GM19099 (cell line): Measurements from ENCODE around the gene JMJD6.

Source experiments
- POLR2A ChIP-seq: IDR thresholded peaks from 3 replicates; pipeline ENCODE4 v1.6.1; 2011; ENCODE audit warnings: low read depth; ENCODE audit not compliant: insufficient read length; ENCODE audit errors: extremely low read depth

JMJD6 gene

GRCh38 chr17:76710863-76711611 is 15.4 kb downstream of the JMJD6 start, which contains the start of gene MXRA7:
MXRA7 (minus strand) TSS chr17:76710965; CDS start chr17:76710946, 19 bp downstream.
- no peak for TF ChIP-seq POLR2A

DNA sequence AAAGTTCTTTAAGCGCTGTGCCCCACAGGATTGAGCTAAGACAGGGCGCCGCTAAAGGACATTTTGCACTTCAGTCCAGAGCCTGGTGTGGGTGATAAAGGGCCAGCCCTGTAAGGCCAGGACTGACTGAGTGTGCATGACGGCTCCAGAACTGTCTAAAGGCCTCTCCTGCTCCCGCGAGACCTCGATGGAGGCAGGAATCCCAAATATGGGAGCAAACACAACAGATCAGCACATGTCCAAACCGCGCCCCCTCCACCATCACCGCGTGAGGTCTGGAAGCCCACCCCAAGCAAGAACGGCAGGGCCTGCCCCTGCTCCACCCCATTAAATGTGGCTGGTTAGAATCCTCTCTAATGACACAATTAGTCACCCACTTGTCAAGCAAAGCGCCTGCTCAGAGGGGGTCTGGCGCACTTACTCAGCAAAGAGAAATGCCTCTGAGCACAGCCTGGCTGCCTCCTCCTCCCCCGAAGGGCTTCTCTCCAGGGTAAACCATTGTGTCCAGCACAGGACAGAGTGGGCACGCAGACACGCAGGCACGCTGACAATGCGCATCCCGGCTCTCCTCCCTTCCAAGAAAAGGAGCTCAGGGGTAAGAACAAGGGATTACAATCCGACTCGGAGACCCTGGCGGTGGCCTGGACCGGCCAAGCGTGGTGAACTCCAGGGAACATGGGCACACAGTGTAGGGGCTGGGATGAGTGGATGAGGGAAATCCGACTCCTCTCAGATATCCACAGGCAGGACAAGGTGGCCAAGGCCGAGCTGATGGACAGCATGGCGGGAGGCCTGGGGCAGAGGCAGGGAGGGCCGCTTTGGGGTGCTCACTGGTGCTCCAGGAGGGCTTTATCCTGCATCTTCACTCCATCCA is 17.1 kb downstream of the JMJD6 start:
- no peak for TF ChIP-seq POLR2A

DNA sequence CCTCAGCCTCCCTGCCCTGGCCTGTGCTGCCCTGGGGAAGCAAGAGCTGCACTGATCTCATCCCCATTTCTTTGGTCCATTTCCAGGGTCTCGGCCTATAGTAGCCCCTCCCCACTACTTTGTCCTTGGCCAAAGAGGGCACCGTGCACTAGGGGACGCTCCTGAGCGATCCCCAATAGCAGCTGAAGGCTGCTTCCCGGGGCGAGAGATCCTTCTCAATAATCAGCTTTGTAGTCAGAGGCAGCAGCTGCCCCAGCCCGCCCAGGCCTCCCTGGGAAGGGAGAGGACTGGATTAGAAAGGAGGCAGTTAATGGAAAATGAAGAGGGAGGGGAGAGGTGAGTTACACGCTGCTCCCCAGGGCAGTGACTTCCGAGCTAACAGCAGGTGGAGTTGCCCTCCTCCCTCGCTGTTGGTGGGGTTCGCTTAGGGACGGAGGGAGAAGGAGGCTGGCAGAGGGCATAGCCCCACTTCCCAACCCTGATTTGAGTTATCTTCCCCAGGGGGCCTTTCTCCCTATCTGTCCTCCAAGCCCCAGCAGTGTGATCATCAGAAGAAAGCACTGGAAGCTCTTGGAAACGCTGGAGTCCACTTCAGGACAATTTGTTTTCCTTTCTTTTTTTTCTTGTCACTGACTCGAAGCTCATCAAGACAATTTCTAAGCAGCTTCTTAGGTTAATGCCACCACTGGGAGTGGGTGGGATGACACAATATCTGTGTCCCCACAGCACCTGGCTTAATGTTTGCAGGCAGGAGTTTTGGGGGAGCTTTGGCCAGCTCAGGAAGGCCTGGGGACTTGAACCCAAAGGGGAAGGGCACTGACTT is 18.2 kb downstream of the JMJD6 start:
- no peak for TF ChIP-seq POLR2A

GRCh38 chr17:76706817-76707216 is 19.6 kb downstream of the JMJD6 start:
- TF ChIP-seq POLR2A, result no peak

GRCh38 chr17:76704805-76705204 is 21.6 kb downstream of the JMJD6 start:
- no peak for TF ChIP-seq POLR2A

DNA sequence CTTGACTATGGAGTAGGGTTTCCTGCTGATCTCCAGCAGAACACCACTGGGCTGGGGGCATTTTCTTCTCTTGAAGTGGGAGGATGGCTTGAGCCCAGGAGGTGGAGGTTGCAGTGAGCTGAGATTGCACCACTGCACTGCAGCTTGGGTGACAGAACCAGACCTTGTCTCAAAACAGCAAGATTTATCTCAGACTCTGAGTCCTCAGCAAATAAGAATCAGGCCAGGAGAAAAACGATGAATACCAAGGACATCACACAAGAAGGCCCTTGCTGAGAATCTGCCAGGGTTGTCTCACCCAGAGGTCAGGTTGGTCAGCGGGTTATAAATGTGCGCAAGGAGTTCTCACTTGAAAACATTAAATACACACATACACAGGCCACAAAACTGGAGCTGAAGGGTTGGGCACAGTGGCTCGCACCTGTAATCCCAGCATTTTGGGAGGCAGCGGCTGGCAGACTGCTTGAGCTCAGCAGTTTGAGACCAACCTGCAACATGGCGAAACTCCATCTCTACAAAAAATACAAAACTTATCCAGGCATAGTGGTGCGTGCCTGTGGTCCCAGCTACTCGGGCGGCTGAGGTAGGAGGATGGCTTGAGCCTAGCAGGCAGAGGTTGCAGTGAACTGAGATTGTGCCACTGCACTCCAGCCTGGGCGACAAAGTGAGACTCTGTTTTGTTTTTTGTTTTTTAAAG is 23.3 kb downstream of the JMJD6 start:
- no peak for TF ChIP-seq POLR2A

- no peak for TF ChIP-seq POLR2A
These were observed 24.3 kb downstream of the JMJD6 start for GRCh38 chr17:76702076-76702475.

DNA sequence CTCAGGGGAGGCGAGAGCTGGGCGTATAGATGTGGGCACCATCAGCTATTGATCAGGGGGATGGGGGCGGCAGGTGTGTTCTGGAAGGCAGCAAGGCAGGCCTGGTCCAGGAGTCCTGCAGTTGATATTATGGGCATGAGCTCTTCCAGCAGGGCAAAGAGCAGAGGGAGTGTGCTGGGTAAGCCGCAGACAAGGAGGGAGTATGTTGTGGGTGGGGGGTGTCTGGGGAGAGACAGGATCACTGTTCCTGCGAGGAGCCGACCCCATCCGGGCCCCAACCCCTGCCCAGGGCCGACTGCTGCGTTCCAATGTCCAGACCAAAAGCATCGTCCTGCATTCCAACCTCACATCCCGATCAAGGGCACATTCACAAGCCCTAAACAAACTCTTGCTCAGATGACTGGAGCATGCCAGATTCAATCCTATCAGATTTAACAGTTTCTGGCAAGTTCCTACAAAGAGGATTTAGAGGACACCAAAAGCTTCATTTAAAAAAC is 24.9 kb downstream of the JMJD6 start:
- TF ChIP-seq POLR2A, result no peak

GRCh38 chr17:76700617-76701470 is 25.6 kb downstream of the JMJD6 start:
- no peak for TF ChIP-seq POLR2A

DNA sequence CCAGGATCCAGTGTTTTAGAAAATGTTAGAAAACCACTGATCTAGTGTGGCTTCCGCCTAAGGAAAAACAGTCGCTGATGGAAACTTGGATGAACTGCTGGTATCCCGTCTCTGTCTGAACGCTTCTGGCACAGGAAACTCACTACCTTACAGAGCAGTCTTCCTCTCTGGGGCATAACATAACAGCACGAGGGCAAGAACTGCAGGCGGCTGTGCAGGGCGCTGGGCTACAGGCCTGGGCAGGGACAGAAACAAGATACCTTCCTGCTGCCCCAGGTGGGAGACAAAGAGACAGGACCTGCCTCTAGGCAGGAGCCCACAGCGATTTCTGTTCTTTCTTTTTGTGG is 26.2 kb downstream of the JMJD6 start:
- no peak for TF ChIP-seq POLR2A

DNA sequence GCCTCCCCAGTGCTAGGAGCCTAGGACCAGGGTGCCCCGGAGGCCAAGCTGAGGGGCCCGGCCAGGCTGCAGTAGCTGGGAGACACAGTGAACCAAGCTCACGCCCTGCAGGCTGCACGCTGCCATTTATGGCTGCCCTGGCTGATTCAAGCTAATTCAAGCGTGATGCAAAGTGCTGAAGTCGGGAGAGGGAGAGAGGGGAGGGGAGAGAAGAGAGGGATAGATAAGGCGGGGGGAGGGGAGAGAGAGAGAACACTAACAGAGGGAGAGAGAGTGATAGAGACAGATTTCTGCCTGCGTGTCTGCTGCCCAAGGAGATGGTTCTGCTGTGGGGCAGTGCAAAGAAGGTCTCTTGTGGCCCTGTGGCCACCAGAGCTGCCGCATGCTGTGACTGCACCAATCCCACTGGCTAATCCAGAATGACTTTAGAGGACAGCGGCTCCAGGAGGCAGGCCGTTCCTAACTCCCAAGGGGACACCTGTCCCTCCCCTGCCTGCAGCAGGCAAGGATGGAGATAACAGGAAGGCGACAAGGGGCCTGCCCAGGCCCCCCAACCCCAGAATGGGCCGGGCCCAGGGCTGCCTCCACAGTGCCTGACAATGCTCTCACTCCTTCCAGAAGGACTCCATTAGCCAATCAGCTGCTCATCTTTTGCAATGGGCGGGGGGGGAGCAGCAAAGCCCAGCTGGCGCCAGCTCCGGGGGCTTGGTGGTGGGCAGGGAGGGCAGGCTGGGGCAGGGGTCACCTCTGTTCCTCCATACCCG is 28.5 kb downstream of the JMJD6 start:
- TF ChIP-seq POLR2A, result no peak

DNA sequence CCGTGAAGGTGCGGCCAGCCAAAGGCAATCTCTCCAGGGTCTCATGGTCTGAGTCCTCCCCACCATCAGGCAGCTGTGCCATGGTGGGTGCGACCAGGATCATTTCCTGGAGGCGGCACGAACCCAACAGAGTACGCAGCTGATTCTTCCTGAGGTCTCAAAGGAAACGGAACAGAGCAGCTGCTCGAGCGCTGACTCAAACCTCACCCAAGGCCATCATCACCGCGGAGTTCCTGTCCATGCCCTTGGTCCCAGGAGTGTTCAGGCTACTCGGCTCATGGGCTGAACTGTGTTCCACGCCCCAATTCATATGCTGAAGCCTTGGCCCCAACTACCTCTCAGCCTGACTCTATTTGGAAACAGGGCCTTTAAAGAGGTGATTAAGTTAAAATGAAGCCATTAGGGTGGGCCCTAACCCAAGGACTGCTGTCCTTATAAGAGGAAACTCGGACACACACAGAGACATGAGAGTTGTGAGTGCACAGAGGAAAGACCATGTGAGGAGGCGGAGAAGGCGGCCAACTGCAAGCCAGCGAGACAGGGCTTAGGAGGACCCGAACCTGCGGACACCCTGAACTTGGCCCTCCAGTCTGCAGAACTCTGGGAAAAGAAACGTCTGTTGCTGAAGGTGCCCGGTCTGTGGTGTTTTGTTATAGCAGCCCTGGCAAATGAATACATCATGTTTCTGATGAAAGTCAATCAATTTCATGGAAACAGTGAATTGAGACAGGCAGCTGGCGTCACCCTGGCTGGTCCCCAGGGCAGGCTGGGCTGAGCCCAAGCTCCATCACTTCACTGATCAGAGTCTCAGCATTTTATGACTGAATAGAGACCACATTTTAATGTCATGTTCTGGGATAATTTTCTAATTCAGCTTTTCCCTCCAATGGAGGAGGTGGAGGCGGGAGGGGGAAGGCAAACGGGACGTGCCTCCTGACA is 29.4 kb downstream of the JMJD6 start:
- TF ChIP-seq POLR2A, result no peak
